Spinal cord (tissue), 10 donors: ENCODE results near the gene TMEM272. TPM values are rescaled to one million over a fixed set of nuclear protein-coding genes. Genes with fewer than 3 reads are reported as not detected.

ENCODE experiments used
- DNase-seq, 6 donors: peaks; one replicate each; pipeline versions ENCODE4 v3.0.0 to v3.0.0-alpha.2; 2013 to 2015; ENCODE audit warnings: low spot score in 6 of 6, low read depth in 4 of 6
- H3K27ac ChIP-seq: one replicate; pipeline ENCODE4 v1.5.1; 2013; ENCODE audit warnings: low read depth, low read length, control low read depth
- H3K27me3 ChIP-seq: one replicate; pipeline ENCODE4 v1.6.1; 2013; ENCODE audit warnings: low read length; ENCODE audit not compliant: control insufficient read depth, insufficient read depth
- H3K36me3 ChIP-seq: one replicate; pipeline ENCODE4 v1.6.1; 2013; ENCODE audit warnings: low read length; ENCODE audit not compliant: control insufficient read depth, insufficient read depth
- H3K4me1 ChIP-seq: one replicate; pipeline ENCODE4 v1.6.1; 2013; ENCODE audit warnings: low read length; ENCODE audit not compliant: control insufficient read depth, insufficient read depth
- H3K4me3 ChIP-seq: one replicate; pipeline ENCODE4 v1.5.1; 2013; ENCODE audit warnings: low read depth, low read length, control low read depth
- H3K9me3 ChIP-seq: one replicate; pipeline ENCODE4 v1.6.1; 2013; ENCODE audit warnings: low read length; ENCODE audit not compliant: control insufficient read depth, insufficient read depth
- WGBS: methylation state at CpG from one replicate; pipeline ENCODE4 v1.1.5; 2013; ENCODE audit warnings: missing lambda C conversion rate; ENCODE audit not compliant: insufficient coverage; 5-methylcytosine and 5-hydroxymethylcytosine counted together
- polyA plus RNA-seq, 2 donors: library from polyadenylated mRNA; unstranded; fragments of 120-200 nt; gene quantifications; one replicate each; pipeline ENCODE4 v1.2.1, GENCODE V29; 2013; ENCODE audit not compliant: insufficient read length in 2 of 2
- total RNA-seq, 2 donors: library from RNA; depleted of rRNA in 1 of 2; stranded (reverse); fragments of 120-200 nt in 1 of 2; fragments of >200 nt in 1 of 2; gene quantifications; one replicate each; pipeline versions ENCODE4 v1.2.3 to v1.2.4, GENCODE V29; 2013 to 2014
- donor health status: healthy.

Gene TMEM272
- total and polyA plus RNA-seq, 4 donors, result 0.50 to 2.2 (median 1.2) TPM

GRCh38 chr13:51769455-51770127, 75.4 kb downstream of the TMEM272 start:
- Histone ChIP-seq H3K27me3 (no peaks in the 10 kb centered on the region), H3K4me3 (no peak overlapping the region), H3K9me3 (no peaks in the 10 kb centered on the region), H3K36me3 (peaks cover 17% of the 10 kb centered on the region), H3K4me1 (peaks cover 15% of the 10 kb centered on the region), H3K27ac (no peak overlapping the region)
- WGBS, result 94% methylated on average over 7 of the region's 11 CpGs
- no peak for DNase-seq

- DNase-seq, result no peak
- Histone ChIP-seq H3K9me3 (no peaks in the 10 kb centered on the region), H3K27me3 (no peaks in the 10 kb centered on the region), H3K36me3 (peaks cover 20% of the 10 kb centered on the region), H3K4me1 (peaks cover 21% of the 10 kb centered on the region), H3K4me3 (no peak overlapping the region), H3K27ac (no peak overlapping the region)
- 84% methylated on average over 17 of the region's 19 CpGs for whole genome bisulfite sequencing
Observed at GRCh38 chr13:51768976-51769375, 76.0 kb downstream of the TMEM272 start.

GRCh38 chr13:51768378-51768921, 76.5 kb downstream of the TMEM272 start:
- Histone ChIP-seq H3K27me3 (no peaks in the 10 kb centered on the region), H3K27ac (no peak overlapping the region), H3K36me3 (peaks cover 20% of the 10 kb centered on the region), H3K9me3 (no peaks in the 10 kb centered on the region), H3K4me1 (peaks cover 22% of the 10 kb centered on the region), H3K4me3 (no peak overlapping the region)
- 63% methylated on average over 15 of the region's 15 CpGs for WGBS
- no peak for DNase-seq

- Histone ChIP-seq H3K27me3 (no peaks in the 10 kb centered on the region), H3K4me1 (peaks cover 22% of the 10 kb centered on the region), H3K27ac (no peak overlapping the region), H3K9me3 (no peaks in the 10 kb centered on the region), H3K4me3 (no peak overlapping the region), H3K36me3 (peaks cover 23% of the 10 kb centered on the region)
- 84% methylated on average over 6 of the region's 8 CpGs for WGBS
- DNase-seq, result no peak
Observed at GRCh38 chr13:51767100-51767499, 77.9 kb downstream of the TMEM272 start.

GRCh38 chr13:51765142-51765515, 79.8 kb downstream of the TMEM272 start:
- no peak for DNase-seq
- WGBS, result 92% methylated on average over 2 of the region's 4 CpGs
- no peaks in the 10 kb centered on the region for H3K27me3 ChIP-seq
- H3K4me1 ChIP-seq, result peaks cover 19% of the 10 kb centered on the region
- H3K4me3 ChIP-seq, result no peak overlapping the region
- H3K9me3 ChIP-seq, result no peaks in the 10 kb centered on the region
- H3K27ac ChIP-seq, result no peak overlapping the region
- H3K36me3 ChIP-seq, result peaks cover 29% of the 10 kb centered on the region

GRCh38 chr13:51764184-51765141, 80.5 kb downstream of the TMEM272 start:
- Histone ChIP-seq H3K4me1 (peaks cover 13% of the 10 kb centered on the region), H3K36me3 (peaks cover 29% of the 10 kb centered on the region), H3K9me3 (no peaks in the 10 kb centered on the region), H3K4me3 (no peak overlapping the region), H3K27me3 (no peaks in the 10 kb centered on the region), H3K27ac (no peak overlapping the region)
- peak in 1 of 6 donors; percentile 22 for DNase-seq
- WGBS, result 71% methylated on average over 11 of the region's 12 CpGs

- no peak for DNase-seq
- peaks cover 28% of the 10 kb centered on the region for H3K36me3 ChIP-seq
- no peak overlapping the region for H3K4me3 ChIP-seq
- no peaks in the 10 kb centered on the region for H3K27me3 ChIP-seq
- no peaks in the 10 kb centered on the region for H3K9me3 ChIP-seq
- WGBS, result no CpG with 5 or more reads among the region's 2 CpGs
- peaks cover 11% of the 10 kb centered on the region for H3K4me1 ChIP-seq
- no peak overlapping the region for H3K27ac ChIP-seq
Observed at GRCh38 chr13:51763486-51763885, 81.5 kb downstream of the TMEM272 start.

Other genes starting within 250 kb of the TMEM272 start
- gene DHRS12, start 41.0 kb downstream of the TMEM272 start, total RNA-seq, result 10 to 100 TPM in 1 of 2 donors, 1 to 10 TPM in 1; 6.8 to 12.6 TPM
- gene DHRS12, start 41.0 kb downstream of the TMEM272 start, polyA plus RNA-seq, result 10 to 100 TPM; 13.8 to 15.2 TPM
- gene CCDC70, start 16.8 kb upstream of the TMEM272 start, total RNA-seq, result not detected
- not detected for gene CCDC70, start 16.8 kb upstream of the TMEM272 start, polyA plus RNA-seq
- gene ATP7B, start 166.3 kb upstream of the TMEM272 start, total RNA-seq, result 10 to 100 TPM in 1 of 2 donors, 1 to 10 TPM in 1; 9.8 to 10.5 TPM
- gene ATP7B, start 166.3 kb upstream of the TMEM272 start, polyA plus RNA-seq, result 10 to 100 TPM; 12.7 to 13.0 TPM
- 10 to 100 TPM; 25.7 to 29.6 TPM for gene ALG11, start 167.2 kb upstream of the TMEM272 start, total RNA-seq
- 10 to 100 TPM in 1 of 2 donors, 1 to 10 TPM in 1; 9.8 to 16.7 TPM for gene ALG11, start 167.2 kb upstream of the TMEM272 start, polyA plus RNA-seq
- 10 to 100 TPM; 25.1 to 33.2 TPM for gene UTP14C, start 179.5 kb upstream of the TMEM272 start, total RNA-seq
- 10 to 100 TPM; 22.2 to 24.4 TPM for gene UTP14C, start 179.5 kb upstream of the TMEM272 start, polyA plus RNA-seq